K562 (cell line): ENCODE data around the gene BTN3A1. TPM values are rescaled to one million over a fixed set of nuclear protein-coding genes. Genes with fewer than 3 reads are reported as not detected.
A peak's percentile ranks its signal among the peaks of the same experiment; 100 is the strongest.

Source experiments
- CHD4 ChIP-seq: fragments of 200-600 bp; sonication (generic); IDR thresholded peaks from 3 replicates; pipeline ENCODE4 v1.6.1; 2012; ENCODE audit warnings: low read depth, mild to moderate bottlenecking, mixed read lengths, low read length, inconsistent platforms; ENCODE audit not compliant: insufficient read depth, insufficient replicate concordance, poor library complexity, severe bottlenecking
- COPS2 ChIP-seq: fragments of 450-650 bp; conservative IDR thresholded peaks from 2 replicates; pipeline ENCODE4 v1.6.1; 2016; ENCODE audit warnings: mild to moderate bottlenecking, moderate library complexity
- GABPB1 ChIP-seq: sonication (generic); formaldehyde crosslinking; IDR thresholded peaks from 2 replicates; pipeline ENCODE4 v1.8.0; 2022; ENCODE audit warnings: mild to moderate bottlenecking, missing genetic modification reagents
- HNRNPK ChIP-seq: fragments of 200-400 bp; formaldehyde crosslinking; IDR thresholded peaks from one replicate; pipeline ENCODE4 v1.6.1; 2018; ENCODE audit warnings: mild to moderate bottlenecking, low read depth, low read length; ENCODE audit not compliant: poor library complexity, severe bottlenecking
- JUN ChIP-seq, 2 experiments: sonication (generic) in 1 of 2; formaldehyde crosslinking in 1 of 2; IDR thresholded peaks; 2 replicates each; pipeline versions ENCODE4 v1.6.1 to v1.8.0; 2012 to 2022; ENCODE audit warnings: borderline replicate concordance in 2 of 2, mild to moderate bottlenecking in 2 of 2, improper control_type of control experiment in 1 of 2, low read depth in 1 of 2, low read length in 1 of 2, missing genetic modification reagents in 1 of 2
- MCM5 ChIP-seq: fragments of 450-650 bp; IDR thresholded peaks from 2 replicates; pipeline ENCODE4 v1.6.1; 2016; ENCODE audit warnings: low read depth
- MEF2A ChIP-seq: IDR thresholded peaks from 2 replicates; pipeline ENCODE4 v1.6.1; 2011; ENCODE audit warnings: low read depth, mild to moderate bottlenecking, low read length, moderate library complexity; ENCODE audit not compliant: control insufficient read depth
- PCBP1 ChIP-seq: fragments of 200-400 bp; formaldehyde crosslinking; IDR thresholded peaks from 2 replicates; pipeline ENCODE4 v1.6.1; 2018; ENCODE audit warnings: mild to moderate bottlenecking, low read depth, low read length; ENCODE audit not compliant: poor library complexity, severe bottlenecking
- PML ChIP-seq: IDR thresholded peaks from 2 replicates; pipeline ENCODE4 v1.6.1; 2012; ENCODE audit warnings: low read length, inconsistent platforms
- RAD51 ChIP-seq: fragments of 450-650 bp; IDR thresholded peaks from 2 replicates; pipeline ENCODE4 v1.7.1; 2016; ENCODE audit warnings: low read depth, mild to moderate bottlenecking, borderline replicate concordance
- STAT5B ChIP-seq: fragments of 250-450 bp; sonication (Bioruptor Pico); IDR thresholded peaks from 2 replicates; pipeline ENCODE4 v1.8.0; 2021; ENCODE audit warnings: mild to moderate bottlenecking, inconsistent platforms
- ZC3H4 ChIP-seq: sonication (generic); formaldehyde crosslinking; IDR thresholded peaks from 2 replicates; pipeline ENCODE4 v1.9.0; 2021; ENCODE audit warnings: missing genetic modification reagents, borderline replicate concordance
- ZNF282 ChIP-seq: sonication (generic); formaldehyde crosslinking; IDR thresholded peaks from 2 replicates; pipeline ENCODE4 v1.8.1; 2023; ENCODE audit warnings: missing genetic modification reagents
- ZNF766 ChIP-seq: fragments of 200-800 bp; sonication (Bioruptor generic); conservative IDR thresholded peaks from 2 replicates; pipeline ENCODE4 v1.6.1; 2016; ENCODE audit warnings: missing genetic modification characterization, missing compliant biosample characterization
- ZNF79 ChIP-seq: fragments of 250-450 bp; sonication (Bioruptor Pico); IDR thresholded peaks from 2 replicates; pipeline ENCODE4 v1.4.0; 2020; ENCODE audit warnings: low read depth, mild to moderate bottlenecking, moderate library complexity
- polyA plus RNA-seq, 8 experiments: library from polyadenylated mRNA; depleted of rRNA in 4 of 8; stranded (reverse) in 5 of 8; unstranded in 3 of 8; fragments of >200 nt; fragmentation: Nextera tagmentation in 2 of 8; fragmentation: Illumina TruSeq in 1 of 8; extraction: Ambion mirVana in 2 of 8; extraction: Trizol in 1 of 8; gene quantifications; 2 replicates each; pipeline versions ENCODE4 v1.2.1 to v1.2.3, GENCODE V29; 2011 to 2014; ENCODE audit warnings: inconsistent platforms in 1 of 8, missing spikeins in 1 of 8
- total RNA-seq, 7 experiments: library from RNA; depleted of rRNA in 6 of 7; stranded (reverse); fragments of >200 nt in 6 of 7; fragmentation: Illumina TruSeq in 2 of 7; extraction: Trizol in 2 of 7; gene quantifications; 2 replicates each; pipeline versions ENCODE4 v1.2.1 to v1.2.3, GENCODE V29; 2011 to 2021; ENCODE audit warnings: low replicate concordance in 1 of 7
- TF ChIP-seq, protein P1 (sequence below), 3 experiments: fragments of 200-800 bp in 1 of 3; sonication (Bioruptor generic) in 1 of 3; sonication (generic) in 1 of 3; formaldehyde crosslinking in 1 of 3; IDR thresholded peaks; 2 replicates each; pipeline versions ENCODE4 v1.6.1 to v1.8.0; 2016 to 2022; ENCODE audit warnings: mild to moderate bottlenecking in 2 of 3, missing compliant biosample characterization in 2 of 3, missing genetic modification characterization in 2 of 3, missing genetic modification reagents in 1 of 3
- TF ChIP-seq, protein P2 (sequence below), 2 experiments: fragments of 450-650 bp in 1 of 2; IDR thresholded peaks; 2 replicates each; pipeline ENCODE4 v1.6.1; 2011 to 2017; ENCODE audit warnings: low read depth in 2 of 2, antibody characterized with exemption in 1 of 2, borderline replicate concordance in 1 of 2, low read length in 1 of 2, mild to moderate bottlenecking in 1 of 2, mixed read lengths in 1 of 2; ENCODE audit not compliant: control insufficient read depth in 1 of 2
- TF ChIP-seq, protein P3 (sequence below): fragments of 250-450 bp; sonication (Bioruptor Pico); IDR thresholded peaks from 2 replicates; pipeline ENCODE4 v1.8.0; 2021; ENCODE audit warnings: moderate library complexity, mild to moderate bottlenecking, inconsistent platforms
- TF ChIP-seq, protein P4 (sequence below): fragments of 450-650 bp; IDR thresholded peaks from 2 replicates; pipeline ENCODE4 v1.6.1; 2016; ENCODE audit warnings: borderline replicate concordance

The BTN3A1 gene
- total and polyA plus RNA-seq, 9 of the 15 experiments (the other 6 are each of a cell fraction or from before 2014, with no cell fraction given) = 0.84 to 8.5 (median 3.9) TPM

DNA sequence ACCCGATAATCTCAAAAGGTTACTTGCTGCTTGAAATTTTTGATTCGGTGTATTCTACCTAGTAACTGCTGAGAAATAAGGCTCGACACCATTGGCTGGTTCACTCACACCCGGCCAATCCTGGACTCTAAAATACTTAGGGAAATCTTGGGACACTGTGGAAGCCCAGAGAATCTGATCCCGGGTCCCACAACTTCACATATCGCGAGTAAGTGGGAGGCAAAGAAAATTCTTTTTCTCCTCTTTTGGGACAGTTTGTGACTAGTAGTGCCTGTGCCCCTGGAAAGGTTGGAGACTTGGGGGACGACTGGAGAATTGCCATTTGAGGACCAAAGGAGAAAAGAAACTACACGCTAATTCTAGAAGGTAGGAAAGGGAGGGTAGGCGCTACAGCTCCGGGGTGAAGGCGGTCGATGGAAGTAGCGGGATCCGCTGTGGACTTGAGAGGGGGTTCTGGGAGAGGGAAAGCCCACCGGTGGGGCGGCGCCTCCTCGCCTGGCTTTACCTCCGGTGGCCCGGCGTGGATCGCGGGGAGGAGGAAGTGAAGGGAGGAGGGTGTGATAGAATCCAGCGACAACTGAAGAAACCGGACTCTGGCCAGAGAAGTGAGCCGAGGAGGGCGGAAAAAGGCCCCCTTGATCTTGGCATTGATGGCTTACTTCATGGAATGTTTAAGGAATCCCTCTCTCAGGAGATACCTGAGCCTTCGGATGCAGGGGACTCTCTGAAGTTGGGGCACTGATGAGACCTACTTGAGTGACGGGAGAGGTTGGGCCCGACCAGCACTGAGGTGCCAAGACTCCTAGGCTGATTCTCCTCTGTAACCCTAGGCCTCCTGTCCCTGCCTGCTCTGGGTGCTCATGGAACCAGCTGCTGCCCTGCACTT lies 19.4 kb downstream of the BTN3A1 start (continued):
- TF ChIP-seq PCBP1 (no peak), JUN (IDR thresholded peaks at IDR 0.05; ENCODE audit: borderline replicate concordance, low read depth, low read length) (no peak), JUN (CRISPR knock-in tag; IDR thresholded peaks at IDR 0.05; ENCODE audit: borderline replicate concordance) (no peak), MCM5 (no peak), ZNF766 (no peak), STAT5B (CRISPR knock-in tag) (no peak), GABPB1 (CRISPR knock-in tag) (no peak), PML (no peak), ZC3H4 (CRISPR knock-in tag) (no peak), HNRNPK (no peak), COPS2 (no peak), ZNF79 (no peak), CHD4 (no peak), ZNF282 (CRISPR knock-in tag) (no peak), RAD51 (no peak), MEF2A (no peak)
- TF ChIP-seq, protein P1, sequence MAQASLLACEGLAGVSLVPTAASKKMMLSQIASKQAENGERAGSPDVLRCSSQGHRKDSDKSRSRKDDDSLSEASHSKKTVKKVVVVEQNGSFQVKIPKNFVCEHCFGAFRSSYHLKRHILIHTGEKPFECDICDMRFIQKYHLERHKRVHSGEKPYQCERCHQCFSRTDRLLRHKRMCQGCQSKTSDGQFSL (CRISPR knock-in tag; IDR thresholded peaks at IDR 0.05) = no peak
- TF ChIP-seq, protein P1 (tag; IDR thresholded peaks at IDR 0.05) = no peak
- TF ChIP-seq, protein P2, sequence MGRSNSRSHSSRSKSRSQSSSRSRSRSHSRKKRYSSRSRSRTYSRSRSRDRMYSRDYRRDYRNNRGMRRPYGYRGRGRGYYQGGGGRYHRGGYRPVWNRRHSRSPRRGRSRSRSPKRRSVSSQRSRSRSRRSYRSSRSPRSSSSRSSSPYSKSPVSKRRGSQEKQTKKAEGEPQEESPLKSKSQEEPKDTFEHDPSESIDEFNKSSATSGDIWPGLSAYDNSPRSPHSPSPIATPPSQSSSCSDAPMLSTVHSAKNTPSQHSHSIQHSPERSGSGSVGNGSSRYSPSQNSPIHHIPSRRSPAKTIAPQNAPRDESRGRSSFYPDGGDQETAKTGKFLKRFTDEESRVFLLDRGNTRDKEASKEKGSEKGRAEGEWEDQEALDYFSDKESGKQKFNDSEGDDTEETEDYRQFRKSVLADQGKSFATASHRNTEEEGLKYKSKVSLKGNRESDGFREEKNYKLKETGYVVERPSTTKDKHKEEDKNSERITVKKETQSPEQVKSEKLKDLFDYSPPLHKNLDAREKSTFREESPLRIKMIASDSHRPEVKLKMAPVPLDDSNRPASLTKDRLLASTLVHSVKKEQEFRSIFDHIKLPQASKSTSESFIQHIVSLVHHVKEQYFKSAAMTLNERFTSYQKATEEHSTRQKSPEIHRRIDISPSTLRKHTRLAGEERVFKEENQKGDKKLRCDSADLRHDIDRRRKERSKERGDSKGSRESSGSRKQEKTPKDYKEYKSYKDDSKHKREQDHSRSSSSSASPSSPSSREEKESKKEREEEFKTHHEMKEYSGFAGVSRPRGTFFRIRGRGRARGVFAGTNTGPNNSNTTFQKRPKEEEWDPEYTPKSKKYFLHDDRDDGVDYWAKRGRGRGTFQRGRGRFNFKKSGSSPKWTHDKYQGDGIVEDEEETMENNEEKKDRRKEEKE (IDR thresholded peaks at IDR 0.05; ENCODE audit: borderline replicate concordance in 1 of 2, control insufficient read depth in 1 of 2, low read depth in 2 of 2, low read length in 1 of 2) = no peak
- TF ChIP-seq, protein P3, sequence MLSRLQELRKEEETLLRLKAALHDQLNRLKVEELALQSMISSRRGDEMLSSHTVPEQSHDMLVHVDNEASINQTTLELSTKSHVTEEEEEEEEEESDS (CRISPR knock-in tag) = no peak
- TF ChIP-seq, protein P4, sequence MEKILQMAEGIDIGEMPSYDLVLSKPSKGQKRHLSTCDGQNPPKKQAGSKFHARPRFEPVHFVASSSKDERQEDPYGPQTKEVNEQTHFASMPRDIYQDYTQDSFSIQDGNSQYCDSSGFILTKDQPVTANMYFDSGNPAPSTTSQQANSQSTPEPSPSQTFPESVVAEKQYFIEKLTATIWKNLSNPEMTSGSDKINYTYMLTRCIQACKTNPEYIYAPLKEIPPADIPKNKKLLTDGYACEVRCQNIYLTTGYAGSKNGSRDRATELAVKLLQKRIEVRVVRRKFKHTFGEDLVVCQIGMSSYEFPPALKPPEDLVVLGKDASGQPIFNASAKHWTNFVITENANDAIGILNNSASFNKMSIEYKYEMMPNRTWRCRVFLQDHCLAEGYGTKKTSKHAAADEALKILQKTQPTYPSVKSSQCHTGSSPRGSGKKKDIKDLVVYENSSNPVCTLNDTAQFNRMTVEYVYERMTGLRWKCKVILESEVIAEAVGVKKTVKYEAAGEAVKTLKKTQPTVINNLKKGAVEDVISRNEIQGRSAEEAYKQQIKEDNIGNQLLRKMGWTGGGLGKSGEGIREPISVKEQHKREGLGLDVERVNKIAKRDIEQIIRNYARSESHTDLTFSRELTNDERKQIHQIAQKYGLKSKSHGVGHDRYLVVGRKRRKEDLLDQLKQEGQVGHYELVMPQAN = peak; percentile 42; the same call in 1 of the 2 replicates
